GM18951 (cell line): ENCODE measurements around the gene SERPINA1.

Source experiments
- POLR2A ChIP-seq: IDR thresholded peaks from 4 replicates; pipeline ENCODE4 v1.6.1; 2011; ENCODE audit warnings: mild to moderate bottlenecking; ENCODE audit not compliant: insufficient read length, insufficient read depth; ENCODE audit errors: extremely low read depth
- in situ Hi-C: fragments of 300-500 bp; cut with MboI; formaldehyde crosslinking; loops from one replicate; pipeline ENCODE4 v1.12.0; 2022; ENCODE audit warnings: low sequenced_read_pairs, mixed read lengths, inconsistent platforms; ENCODE audit not compliant: unreplicated experiment

The SERPINA1 gene

GRCh38 chr14:94367347-94368242 is 20.8 kb downstream of the SERPINA1 start:
- in situ Hi-C loops = no loop called here
- TF ChIP-seq POLR2A = no peak

GRCh38 chr14:94366146-94366915 is 22.1 kb downstream of the SERPINA1 start, which contains the start of gene SERPINA2:
Gene SERPINA2 (minus strand): TSS chr14:94366698.
- in situ Hi-C loops = no loop called here
- TF ChIP-seq POLR2A = no peak

DNA sequence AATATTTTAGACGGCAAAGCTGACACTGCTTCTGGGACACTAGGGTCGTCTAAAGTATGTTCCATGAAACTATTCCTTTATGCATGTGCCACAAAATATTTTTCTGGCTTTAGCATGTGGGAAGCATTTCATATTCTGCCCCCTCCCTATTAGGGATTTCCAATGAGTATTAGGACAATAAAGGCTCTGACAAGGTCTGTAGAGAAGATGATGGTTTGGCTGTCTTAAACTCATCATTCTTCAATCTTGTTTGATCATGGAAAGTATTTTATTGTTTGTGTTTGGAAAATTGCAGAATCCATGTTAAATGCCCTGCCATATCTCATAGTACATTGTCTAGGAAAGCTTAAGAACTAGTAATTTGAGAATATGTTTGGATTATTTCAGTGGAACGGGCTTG is 22.8 kb downstream of the SERPINA1 start:
- in situ Hi-C loops = no loop called here
- no peak for TF ChIP-seq POLR2A

DNA sequence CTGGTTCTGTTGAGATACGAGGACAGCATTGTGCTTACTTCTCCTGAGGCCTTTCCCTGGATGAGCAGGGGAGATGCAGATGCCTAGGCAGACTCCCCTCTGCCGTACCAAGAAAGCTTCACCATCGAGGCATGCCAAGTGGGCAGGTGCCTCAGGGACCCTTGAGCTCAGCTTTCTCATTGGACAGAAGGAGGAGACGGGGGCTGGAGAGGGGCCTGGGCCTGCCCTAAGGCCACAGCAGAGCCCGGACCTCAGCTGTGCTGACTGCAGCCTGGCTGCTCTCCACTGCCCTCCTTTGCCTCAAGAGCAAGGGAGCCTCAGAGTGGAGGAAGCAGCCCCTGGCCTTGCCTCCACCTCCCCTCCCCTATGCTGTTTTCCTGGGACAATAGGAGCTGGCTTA is 23.4 kb downstream of the SERPINA1 start:
- in situ Hi-C loops = no loop called here
- TF ChIP-seq POLR2A = no peak

DNA sequence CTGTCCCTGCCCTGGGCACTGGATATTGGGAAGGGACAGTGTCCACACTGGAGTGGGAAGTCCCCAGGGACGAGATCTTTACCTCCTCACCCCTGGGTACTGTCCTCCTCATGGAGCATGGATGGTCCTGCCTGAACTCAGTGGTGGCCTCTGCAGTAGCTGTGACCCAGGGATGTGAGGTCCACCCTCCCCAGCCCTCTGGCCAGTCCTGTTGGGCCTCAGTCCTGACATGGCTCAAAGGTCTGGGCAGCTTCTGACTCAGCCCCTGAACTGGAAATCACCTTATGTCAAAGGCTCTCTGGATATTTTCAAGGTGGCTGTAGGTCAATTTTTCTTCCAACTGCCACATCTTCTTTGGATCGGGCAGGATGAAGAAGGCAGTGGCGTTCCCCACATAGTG is 24.4 kb downstream of the SERPINA1 start:
- in situ Hi-C loops = no loop called here
- TF ChIP-seq POLR2A = no peak

- TF ChIP-seq POLR2A = no peak
- in situ Hi-C loops = no loop called here
These were observed 25.2 kb downstream of the SERPINA1 start for GRCh38 chr14:94363151-94363624.

DNA sequence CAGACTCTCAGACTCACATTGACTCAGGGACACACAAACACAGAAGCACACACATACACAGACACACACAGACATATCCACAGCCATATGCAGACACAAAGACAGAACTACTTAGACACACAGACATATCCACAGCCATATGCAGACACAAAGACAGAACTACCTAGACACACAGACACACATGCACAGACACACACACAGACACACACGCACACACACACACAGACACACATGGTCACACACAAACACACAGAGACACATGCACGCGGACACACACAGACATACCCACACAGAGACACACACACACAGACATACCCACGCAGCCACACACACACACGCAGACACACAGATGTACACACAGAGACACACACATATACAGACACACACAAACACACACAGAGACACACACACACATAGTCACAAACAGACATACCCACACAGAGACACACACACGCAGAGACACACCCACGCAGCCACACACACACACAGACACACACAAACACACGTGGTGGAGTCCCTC is 25.7 kb downstream of the SERPINA1 start:
- TF ChIP-seq POLR2A = no peak
- in situ Hi-C loops = no loop called here

DNA sequence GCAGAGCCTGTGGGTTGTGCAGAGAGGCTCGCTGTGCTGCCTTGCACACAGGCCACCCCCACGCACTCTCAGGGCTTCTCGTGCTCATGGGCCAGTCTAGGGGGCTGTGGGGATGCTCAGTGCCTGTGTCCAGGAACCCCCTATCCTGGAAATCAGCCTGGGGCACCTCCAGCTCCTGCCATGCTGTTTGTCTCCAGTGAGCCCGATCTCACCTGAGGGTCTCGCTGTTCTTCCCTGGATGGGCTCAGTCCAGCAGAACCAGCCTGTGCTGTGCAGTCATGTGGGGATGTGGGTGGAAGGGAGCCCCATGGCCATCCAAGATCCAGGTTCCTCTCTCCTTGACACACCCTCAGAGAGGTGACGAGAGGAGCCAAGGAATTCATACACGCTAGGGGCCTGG is 26.7 kb downstream of the SERPINA1 start:
- no peak for TF ChIP-seq POLR2A
- in situ Hi-C loops = no loop called here

DNA sequence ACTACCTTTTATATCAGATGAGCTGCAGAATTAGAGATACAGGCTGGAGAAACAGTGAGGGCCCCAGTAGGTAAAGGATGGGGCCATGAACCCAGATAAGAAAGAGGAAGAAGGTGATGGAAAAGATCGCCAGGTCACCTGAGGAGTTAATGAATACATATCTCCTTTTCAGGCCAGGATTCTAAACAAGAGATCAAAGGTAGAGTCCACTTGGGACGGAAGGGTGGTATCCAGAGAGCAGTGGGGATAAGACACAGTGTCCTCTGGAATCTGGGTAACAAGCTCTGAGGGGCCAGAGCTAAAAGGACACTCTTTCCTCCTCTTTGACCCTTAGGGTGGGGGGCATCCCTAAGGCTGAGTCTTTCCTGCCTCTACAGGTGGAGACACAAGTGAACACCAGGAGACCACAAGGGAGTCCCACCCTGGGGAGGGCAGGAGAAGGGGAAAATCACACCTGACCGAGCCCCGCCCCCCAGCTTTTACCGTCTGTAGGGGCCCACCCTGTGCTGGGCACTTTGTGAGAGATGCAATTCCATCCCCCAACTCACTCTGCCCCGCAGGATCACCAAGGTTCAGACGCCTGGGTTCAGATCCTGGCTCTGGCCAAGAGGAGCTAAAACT is 27.3 kb downstream of the SERPINA1 start:
- in situ Hi-C loops = no loop called here
- no peak for TF ChIP-seq POLR2A

DNA sequence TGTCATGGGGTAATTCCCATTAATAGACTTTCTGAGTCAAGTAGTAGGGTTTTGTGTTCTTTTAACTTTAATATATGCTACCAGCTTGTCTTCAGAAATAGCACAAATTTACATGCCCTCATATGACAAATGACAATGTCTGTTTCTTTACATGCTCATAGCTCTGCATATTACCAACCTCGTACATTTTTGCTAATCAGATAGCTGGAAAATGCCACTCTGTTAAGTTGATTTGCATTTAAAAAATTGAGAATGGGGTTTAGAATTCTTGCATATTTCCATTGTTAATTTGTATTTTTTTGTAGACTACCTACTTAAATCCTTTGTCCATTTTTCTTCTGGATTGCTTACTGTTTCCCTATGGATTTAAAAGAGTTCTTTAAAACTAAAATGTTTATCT is 31.2 kb downstream of the SERPINA1 start:
- no peak for TF ChIP-seq POLR2A
- in situ Hi-C loops = no loop called here

DNA sequence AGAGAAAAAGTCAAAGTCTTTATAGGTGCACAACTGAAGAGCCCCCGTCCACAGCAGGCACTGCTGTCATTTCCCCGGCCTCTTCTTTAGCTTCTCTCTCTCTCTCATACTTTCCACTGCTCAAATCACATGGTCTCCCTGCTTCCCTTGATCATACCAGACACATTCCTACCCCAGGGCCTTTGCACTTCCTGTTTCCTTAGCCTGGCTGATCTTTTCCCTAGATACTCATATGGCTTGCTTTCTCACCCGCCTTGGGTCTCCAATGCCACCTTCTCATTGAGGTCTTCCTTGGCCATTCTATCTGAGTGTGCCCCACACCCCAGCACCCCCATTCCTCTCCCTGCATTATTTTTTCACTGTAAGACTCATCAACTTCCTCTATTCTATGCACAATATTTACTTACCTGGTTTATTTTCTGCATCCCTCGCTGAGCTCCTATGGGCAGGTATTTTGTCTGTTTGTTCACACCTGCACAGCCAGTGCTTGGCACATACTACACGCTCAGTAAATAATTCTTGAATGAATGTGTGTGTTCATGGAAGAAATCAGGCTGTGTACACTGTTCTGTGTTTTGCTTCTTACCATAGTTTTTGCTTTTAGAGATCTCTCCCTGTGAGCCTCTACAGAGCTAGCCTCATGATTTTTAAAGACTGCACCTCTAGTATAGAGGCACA is 31.9 kb downstream of the SERPINA1 start:
- no peak for TF ChIP-seq POLR2A

DNA sequence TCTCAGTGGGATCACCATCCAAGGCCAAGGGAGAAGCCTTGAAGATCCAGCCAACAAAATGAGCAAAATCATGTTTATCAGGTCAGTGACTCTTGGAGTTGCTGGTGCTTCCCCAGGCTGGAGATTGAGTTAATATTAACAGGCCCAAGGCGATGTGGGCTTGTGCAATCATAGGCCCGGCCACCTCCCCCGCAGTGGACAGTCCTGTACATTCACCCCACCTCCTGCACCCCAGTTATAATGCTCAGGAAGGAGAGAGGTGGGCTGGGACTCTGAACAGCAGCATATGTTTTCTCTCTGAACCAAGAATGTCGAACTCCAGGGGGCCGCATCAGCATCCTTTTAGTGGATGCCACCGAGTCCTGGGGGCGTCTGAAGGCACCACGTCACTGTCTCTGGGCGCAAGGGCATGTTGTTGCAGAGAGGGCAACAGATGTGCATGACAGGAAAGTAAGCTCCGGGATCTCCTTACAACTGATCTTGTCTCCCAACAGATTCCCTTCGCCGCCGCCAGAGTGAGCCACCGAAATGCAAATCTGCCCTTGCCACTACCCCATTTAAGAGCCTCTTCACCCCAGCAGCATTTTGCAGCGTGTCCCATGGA is 33.1 kb downstream of the SERPINA1 start:
- TF ChIP-seq POLR2A = no peak
- in situ Hi-C loops = no loop called here

More for the DNA sequence above, 31.9 kb downstream of the SERPINA1 start:
- in situ Hi-C loops = no loop called here
